Measurements from ENCODE around the gene RAPGEF1.

Gene RAPGEF1

DNA sequence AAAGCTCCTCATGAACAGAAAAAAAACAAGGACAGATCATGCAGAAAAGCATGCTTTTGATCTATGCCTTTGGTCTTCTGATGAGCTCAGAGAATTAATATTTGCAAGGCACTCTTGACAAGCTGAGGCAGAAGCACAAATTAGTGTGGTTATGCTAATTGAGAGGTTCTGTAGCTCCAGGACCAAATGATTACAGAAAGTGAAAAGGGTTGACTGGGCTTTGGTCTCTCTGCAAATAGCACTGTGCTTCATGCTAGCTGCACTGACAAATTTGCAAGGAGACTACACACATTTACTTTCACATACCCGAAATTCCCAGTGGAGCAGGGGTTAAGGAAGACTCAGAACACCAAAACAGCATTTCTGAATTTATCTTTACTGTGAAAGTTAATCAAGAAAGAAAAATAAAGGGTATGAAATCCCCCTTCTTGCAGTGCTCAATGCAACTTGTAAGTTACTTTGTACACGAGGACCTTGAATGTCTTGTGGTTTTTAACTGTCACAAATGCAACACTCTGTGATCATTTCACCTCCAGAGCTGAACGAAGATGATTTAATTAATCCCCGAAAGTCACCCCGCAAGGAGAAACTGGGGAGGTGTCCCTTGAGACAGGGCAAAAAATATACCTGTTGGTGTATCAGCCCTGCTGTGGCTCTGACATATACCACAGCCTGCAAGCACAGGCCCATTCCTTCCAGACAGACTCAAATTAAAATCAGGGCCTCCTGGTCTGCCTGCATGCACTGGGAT, 11.9 kb downstream of the RAPGEF1 start:
- no peak for TF ChIP-seq TCF12 (IDR thresholded peaks at IDR 0.05; ENCODE audit: low read depth)
- no peak for TF ChIP-seq FOXM1 (IDR thresholded peaks at IDR 0.05; ENCODE audit: borderline replicate concordance, low read depth)
- no peak for TF ChIP-seq CEBPB (IDR thresholded peaks at IDR 0.05)
- no peak for TF ChIP-seq EGR1 (IDR thresholded peaks at IDR 0.05)
- TF ChIP-seq, protein P1, sequence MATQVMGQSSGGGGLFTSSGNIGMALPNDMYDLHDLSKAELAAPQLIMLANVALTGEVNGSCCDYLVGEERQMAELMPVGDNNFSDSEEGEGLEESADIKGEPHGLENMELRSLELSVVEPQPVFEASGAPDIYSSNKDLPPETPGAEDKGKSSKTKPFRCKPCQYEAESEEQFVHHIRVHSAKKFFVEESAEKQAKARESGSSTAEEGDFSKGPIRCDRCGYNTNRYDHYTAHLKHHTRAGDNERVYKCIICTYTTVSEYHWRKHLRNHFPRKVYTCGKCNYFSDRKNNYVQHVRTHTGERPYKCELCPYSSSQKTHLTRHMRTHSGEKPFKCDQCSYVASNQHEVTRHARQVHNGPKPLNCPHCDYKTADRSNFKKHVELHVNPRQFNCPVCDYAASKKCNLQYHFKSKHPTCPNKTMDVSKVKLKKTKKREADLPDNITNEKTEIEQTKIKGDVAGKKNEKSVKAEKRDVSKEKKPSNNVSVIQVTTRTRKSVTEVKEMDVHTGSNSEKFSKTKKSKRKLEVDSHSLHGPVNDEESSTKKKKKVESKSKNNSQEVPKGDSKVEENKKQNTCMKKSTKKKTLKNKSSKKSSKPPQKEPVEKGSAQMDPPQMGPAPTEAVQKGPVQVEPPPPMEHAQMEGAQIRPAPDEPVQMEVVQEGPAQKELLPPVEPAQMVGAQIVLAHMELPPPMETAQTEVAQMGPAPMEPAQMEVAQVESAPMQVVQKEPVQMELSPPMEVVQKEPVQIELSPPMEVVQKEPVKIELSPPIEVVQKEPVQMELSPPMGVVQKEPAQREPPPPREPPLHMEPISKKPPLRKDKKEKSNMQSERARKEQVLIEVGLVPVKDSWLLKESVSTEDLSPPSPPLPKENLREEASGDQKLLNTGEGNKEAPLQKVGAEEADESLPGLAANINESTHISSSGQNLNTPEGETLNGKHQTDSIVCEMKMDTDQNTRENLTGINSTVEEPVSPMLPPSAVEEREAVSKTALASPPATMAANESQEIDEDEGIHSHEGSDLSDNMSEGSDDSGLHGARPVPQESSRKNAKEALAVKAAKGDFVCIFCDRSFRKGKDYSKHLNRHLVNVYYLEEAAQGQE (IDR thresholded peaks at IDR 0.05; ENCODE audit: low read depth) = no peak
- no peak for TF ChIP-seq EP300 (IDR thresholded peaks at IDR 0.05; ENCODE audit: borderline replicate concordance)
- TF ChIP-seq, protein P2, sequence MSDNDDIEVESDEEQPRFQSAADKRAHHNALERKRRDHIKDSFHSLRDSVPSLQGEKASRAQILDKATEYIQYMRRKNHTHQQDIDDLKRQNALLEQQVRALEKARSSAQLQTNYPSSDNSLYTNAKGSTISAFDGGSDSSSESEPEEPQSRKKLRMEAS (IDR thresholded peaks at IDR 0.05) = no peak
- no peak for TF ChIP-seq NFIC (IDR thresholded peaks at IDR 0.05)
- no peak for TF ChIP-seq TAF1 (IDR thresholded peaks at IDR 0.05; ENCODE audit: low read depth)
- no peak for TF ChIP-seq CREB1 (IDR thresholded peaks at IDR 0.05; ENCODE audit: low read depth)
- no peak for TF ChIP-seq YY1 (IDR thresholded peaks at IDR 0.05; ENCODE audit: low read depth)
- TF ChIP-seq RAD21 (IDR thresholded peaks at IDR 0.05; ENCODE audit: low read depth) = no peak
- TF ChIP-seq TEAD4 (IDR thresholded peaks at IDR 0.05) = no peak
- TF ChIP-seq ZBTB7A (IDR thresholded peaks at IDR 0.05; ENCODE audit: low read depth) = no peak
- TF ChIP-seq, protein P3, sequence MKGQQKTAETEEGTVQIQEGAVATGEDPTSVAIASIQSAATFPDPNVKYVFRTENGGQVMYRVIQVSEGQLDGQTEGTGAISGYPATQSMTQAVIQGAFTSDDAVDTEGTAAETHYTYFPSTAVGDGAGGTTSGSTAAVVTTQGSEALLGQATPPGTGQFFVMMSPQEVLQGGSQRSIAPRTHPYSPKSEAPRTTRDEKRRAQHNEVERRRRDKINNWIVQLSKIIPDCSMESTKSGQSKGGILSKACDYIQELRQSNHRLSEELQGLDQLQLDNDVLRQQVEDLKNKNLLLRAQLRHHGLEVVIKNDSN (IDR thresholded peaks at IDR 0.05) = no peak

DNA sequence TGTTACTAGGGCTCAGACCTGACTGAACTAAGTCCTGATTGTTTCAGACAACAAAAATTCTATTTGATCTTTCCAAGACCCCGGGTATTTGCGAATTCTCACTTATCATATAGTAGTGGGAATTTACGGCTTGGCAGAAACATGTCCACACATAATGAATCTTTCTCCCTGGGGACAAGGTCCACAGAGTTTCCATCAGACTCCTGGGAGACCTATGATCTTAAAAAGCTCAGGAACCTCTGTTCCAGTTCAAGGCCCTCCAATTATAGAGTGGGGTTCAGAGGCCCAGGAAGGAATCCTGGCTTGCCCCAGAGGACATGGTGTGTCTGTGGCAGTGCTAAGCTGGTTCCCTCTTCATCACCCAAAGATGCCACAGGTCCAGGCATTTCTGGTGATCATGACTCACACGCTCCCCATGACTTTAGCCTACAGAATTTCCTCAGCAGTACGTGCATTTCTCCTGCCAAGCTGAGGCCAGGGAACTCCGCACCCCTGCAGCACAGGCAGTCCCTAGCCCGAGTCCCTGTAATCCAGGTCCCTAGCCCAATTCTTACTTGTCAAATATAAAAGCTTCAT, 12.6 kb downstream of the RAPGEF1 start:
- TF ChIP-seq, protein P1 (IDR thresholded peaks at IDR 0.05; ENCODE audit: low read depth) = no peak
- TF ChIP-seq EP300 (IDR thresholded peaks at IDR 0.05; ENCODE audit: borderline replicate concordance) = no peak
- TF ChIP-seq NFIC (IDR thresholded peaks at IDR 0.05) = no peak
- TF ChIP-seq EGR1 (IDR thresholded peaks at IDR 0.05) = no peak
- no peak for TF ChIP-seq TEAD4 (IDR thresholded peaks at IDR 0.05)
- TF ChIP-seq ZBTB7A (IDR thresholded peaks at IDR 0.05; ENCODE audit: low read depth) = no peak
- no peak for TF ChIP-seq TAF1 (IDR thresholded peaks at IDR 0.05; ENCODE audit: low read depth)
- TF ChIP-seq CREB1 (IDR thresholded peaks at IDR 0.05; ENCODE audit: low read depth) = no peak
- no peak for TF ChIP-seq FOXM1 (IDR thresholded peaks at IDR 0.05; ENCODE audit: borderline replicate concordance, low read depth)
- TF ChIP-seq YY1 (IDR thresholded peaks at IDR 0.05; ENCODE audit: low read depth) = no peak

DNA sequence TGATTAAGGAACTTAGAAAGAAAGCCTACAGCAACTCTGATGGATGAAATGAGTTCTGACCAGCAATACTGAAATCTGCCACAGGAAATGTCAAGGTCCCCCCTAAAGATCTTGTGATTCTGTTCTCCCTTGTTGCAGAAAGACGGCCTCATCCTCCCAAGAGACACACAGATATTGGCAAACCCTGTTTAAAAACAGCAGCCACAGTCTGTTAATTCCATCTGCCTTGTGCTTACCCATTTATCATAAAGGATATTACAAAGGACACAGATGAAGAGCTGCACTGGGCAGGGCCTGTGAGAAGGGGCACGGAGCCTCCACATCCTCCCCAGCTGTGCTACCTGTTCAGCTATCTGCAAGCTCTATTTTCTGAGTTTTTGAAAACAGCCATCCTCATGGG, 15.2 kb downstream of the RAPGEF1 start:
- TF ChIP-seq ZBTB7A (IDR thresholded peaks at IDR 0.05; ENCODE audit: low read depth) (no peak), EGR1 (IDR thresholded peaks at IDR 0.05) (no peak), TEAD4 (IDR thresholded peaks at IDR 0.05) (no peak), RAD21 (IDR thresholded peaks at IDR 0.05; ENCODE audit: low read depth) (no peak), TCF12 (IDR thresholded peaks at IDR 0.05; ENCODE audit: low read depth) (no peak), YY1 (IDR thresholded peaks at IDR 0.05; ENCODE audit: low read depth) (no peak), NFIC (IDR thresholded peaks at IDR 0.05) (no peak), FOXM1 (IDR thresholded peaks at IDR 0.05; ENCODE audit: borderline replicate concordance, low read depth) (no peak), EP300 (IDR thresholded peaks at IDR 0.05; ENCODE audit: borderline replicate concordance) (no peak)
- TF ChIP-seq, protein P1 (IDR thresholded peaks at IDR 0.05; ENCODE audit: low read depth) = no peak
- TF ChIP-seq, protein P2 (IDR thresholded peaks at IDR 0.05) = no peak

DNA sequence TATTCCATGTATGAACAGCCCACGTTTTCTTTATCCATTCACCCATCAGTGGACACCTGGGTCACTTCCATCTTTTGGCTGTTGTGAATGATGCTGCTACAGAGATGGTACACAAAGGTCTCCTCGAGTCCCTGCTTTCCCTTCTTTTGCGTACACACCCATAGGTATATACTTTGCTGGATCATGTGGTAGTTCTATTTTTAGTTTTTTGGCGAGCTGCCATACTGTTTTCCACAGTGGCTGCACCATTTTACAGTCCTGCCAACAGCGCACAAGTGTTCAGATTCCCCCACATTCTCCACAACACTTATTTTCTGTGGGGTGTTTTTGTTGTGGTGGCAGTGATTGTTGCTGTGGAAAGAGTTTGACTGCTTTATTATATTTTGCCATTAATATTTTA, 16.2 kb downstream of the RAPGEF1 start:
- TF ChIP-seq RAD21 (IDR thresholded peaks at IDR 0.05; ENCODE audit: low read depth) (no peak), TEAD4 (IDR thresholded peaks at IDR 0.05) (no peak)
- TF ChIP-seq, protein P1 (IDR thresholded peaks at IDR 0.05; ENCODE audit: low read depth) = no peak
- TF ChIP-seq, protein P2 (IDR thresholded peaks at IDR 0.05) = no peak
